ENCODE measurements around the gene WASHC2C.
"Not testable (repeated sequence)": the region's sequence is repeated elsewhere in the genome, so short reads cannot be mapped to it uniquely, and the experiment has no call there.

The WASHC2C gene

GRCh38 chr10:45809837-45810236 lies 82.8 kb downstream of the WASHC2C start:
- no peak for TF ChIP-seq JUND (IDR thresholded peaks at IDR 0.05; ENCODE audit: low read depth)
- in situ Hi-C loops (cut with HindIII; ENCODE audit: low pct_unique_long_range_greater_than_20kb, low sequenced_read_pairs), result no loop called here
- DNase-seq (ENCODE audit: low read depth in 1 of 2, low spot score in 1 of 2), result peak in 1 of 2 experiments; percentile 35

GRCh38 chr10:45811075-45811474 lies 84.0 kb downstream of the WASHC2C start:
- in situ Hi-C loops (cut with HindIII; ENCODE audit: low pct_unique_long_range_greater_than_20kb, low sequenced_read_pairs), result no loop called here
- no peak for TF ChIP-seq JUND (IDR thresholded peaks at IDR 0.05; ENCODE audit: low read depth)
- no peak for DNase-seq (ENCODE audit: low read depth in 1 of 2, low spot score in 1 of 2)

GRCh38 chr10:45812959-45813358 lies 85.9 kb downstream of the WASHC2C start:
- DNase-seq (ENCODE audit: low read depth in 1 of 2, low spot score in 1 of 2); in situ Hi-C loops (cut with HindIII; ENCODE audit: low pct_unique_long_range_greater_than_20kb, low sequenced_read_pairs): not testable (repeated sequence)

GRCh38 chr10:45814146-45814545 lies 87.1 kb downstream of the WASHC2C start:
- DNase-seq (ENCODE audit: low read depth in 1 of 2, low spot score in 1 of 2); in situ Hi-C loops (cut with HindIII; ENCODE audit: low pct_unique_long_range_greater_than_20kb, low sequenced_read_pairs): not testable (repeated sequence)

- in situ Hi-C loops (cut with HindIII; ENCODE audit: low pct_unique_long_range_greater_than_20kb, low sequenced_read_pairs), result no loop called here
- TF ChIP-seq JUND (IDR thresholded peaks at IDR 0.05; ENCODE audit: low read depth), result no peak
- DNase-seq (ENCODE audit: low read depth in 1 of 2, low spot score in 1 of 2), result no peak
Observed at GRCh38 chr10:45817130-45817859, 90.2 kb downstream of the WASHC2C start.

GRCh38 chr10:45817912-45818311 lies 90.8 kb downstream of the WASHC2C start:
- in situ Hi-C loops (cut with HindIII; ENCODE audit: low pct_unique_long_range_greater_than_20kb, low sequenced_read_pairs), result no loop called here
- DNase-seq (ENCODE audit: low read depth in 1 of 2, low spot score in 1 of 2), result no peak
- TF ChIP-seq JUND (IDR thresholded peaks at IDR 0.05; ENCODE audit: low read depth), result no peak

GRCh38 chr10:45819552-45819951 lies 92.5 kb downstream of the WASHC2C start:
- in situ Hi-C loops (cut with HindIII; ENCODE audit: low pct_unique_long_range_greater_than_20kb, low sequenced_read_pairs), result no loop called here
- TF ChIP-seq JUND (IDR thresholded peaks at IDR 0.05; ENCODE audit: low read depth), result no peak
- no peak for DNase-seq (ENCODE audit: low read depth in 1 of 2, low spot score in 1 of 2)

- in situ Hi-C loops (cut with HindIII; ENCODE audit: low pct_unique_long_range_greater_than_20kb, low sequenced_read_pairs); DNase-seq (ENCODE audit: low read depth in 1 of 2, low spot score in 1 of 2): not testable (repeated sequence)
Observed at GRCh38 chr10:45820107-45820830, 93.2 kb downstream of the WASHC2C start.

GRCh38 chr10:45822918-45823317 lies 95.9 kb downstream of the WASHC2C start:
- in situ Hi-C loops (cut with HindIII; ENCODE audit: low pct_unique_long_range_greater_than_20kb, low sequenced_read_pairs); DNase-seq (ENCODE audit: low read depth in 1 of 2, low spot score in 1 of 2): not testable (repeated sequence)
